Measurements from ENCODE around the gene ZFX. TPM values are rescaled to one million over a fixed set of nuclear protein-coding genes. Genes with fewer than 3 reads are reported as not detected.

ZFX gene
- total RNA-seq, 1 donor from 2014 or later = 35.7 TPM

DNA sequence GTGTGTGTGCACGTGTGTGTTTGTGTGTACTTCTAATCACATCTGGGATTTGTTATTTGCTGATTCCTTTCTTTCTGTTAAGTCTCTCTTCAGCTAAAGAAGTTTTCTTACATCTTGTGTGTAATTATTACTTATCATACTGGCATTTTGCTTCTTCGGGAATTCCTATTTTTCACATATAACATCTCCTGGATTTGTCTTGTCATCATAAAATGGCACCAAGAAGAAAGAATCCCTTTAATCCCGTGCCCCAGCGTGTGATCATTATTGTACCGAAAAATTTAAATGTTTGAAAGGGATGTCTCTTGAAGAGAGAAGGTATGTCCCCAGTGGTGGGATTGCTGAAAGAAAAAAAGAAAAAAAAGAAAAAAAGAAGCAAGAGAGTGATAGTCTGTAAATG lies 72.3 kb downstream of the ZFX start:
- Histone ChIP-seq H3K36me3 (ENCODE audit: insufficient read depth, low read length) (no peaks in the 10 kb centered on the region), H2AFZ (ENCODE audit: low read depth, low read length) (no peak overlapping the region), H3K4me3 (ENCODE audit: insufficient read depth, low read depth, low read length) (no peak overlapping the region), H4K20me1 (ENCODE audit: insufficient read depth, low read length) (no peaks in the 10 kb centered on the region), H3K27me3 (ENCODE audit: insufficient read depth, low read length) (no peaks in the 10 kb centered on the region), H3K4me2 (ENCODE audit: low read length) (no peak overlapping the region), H3K79me2 (ENCODE audit: insufficient read depth, low read length) (no peaks in the 10 kb centered on the region), H3K4me1 (ENCODE audit: insufficient read depth, low read length) (no peaks in the 10 kb centered on the region), H3K9ac (ENCODE audit: low read length) (no peak overlapping the region), H3K27ac (ENCODE audit: low read depth, low read length) (no peak overlapping the region), H3K9me3 (ENCODE audit: insufficient read depth, low read depth, low read length) (no peaks in the 10 kb centered on the region)
- FAIRE-seq (no peak), DNase-seq (ENCODE audit: low read depth) (no peak)
- Mint-ChIP-seq H3K9me3 (ENCODE audit: unreplicated experiment) (peaks cover 3% of the 10 kb centered on the region), H3K4me3 (ENCODE audit: unreplicated experiment) (no peak overlapping the region), H3K36me3 (ENCODE audit: low read depth, unreplicated experiment) (no peaks in the 10 kb centered on the region), H3K4me1 (ENCODE audit: low read depth, unreplicated experiment) (no peaks in the 10 kb centered on the region), H3K27ac (ENCODE audit: unreplicated experiment) (no peak overlapping the region), H3K27me3 (ENCODE audit: low read depth, unreplicated experiment) (no peaks in the 10 kb centered on the region)
- TF ChIP-seq, protein P1, sequence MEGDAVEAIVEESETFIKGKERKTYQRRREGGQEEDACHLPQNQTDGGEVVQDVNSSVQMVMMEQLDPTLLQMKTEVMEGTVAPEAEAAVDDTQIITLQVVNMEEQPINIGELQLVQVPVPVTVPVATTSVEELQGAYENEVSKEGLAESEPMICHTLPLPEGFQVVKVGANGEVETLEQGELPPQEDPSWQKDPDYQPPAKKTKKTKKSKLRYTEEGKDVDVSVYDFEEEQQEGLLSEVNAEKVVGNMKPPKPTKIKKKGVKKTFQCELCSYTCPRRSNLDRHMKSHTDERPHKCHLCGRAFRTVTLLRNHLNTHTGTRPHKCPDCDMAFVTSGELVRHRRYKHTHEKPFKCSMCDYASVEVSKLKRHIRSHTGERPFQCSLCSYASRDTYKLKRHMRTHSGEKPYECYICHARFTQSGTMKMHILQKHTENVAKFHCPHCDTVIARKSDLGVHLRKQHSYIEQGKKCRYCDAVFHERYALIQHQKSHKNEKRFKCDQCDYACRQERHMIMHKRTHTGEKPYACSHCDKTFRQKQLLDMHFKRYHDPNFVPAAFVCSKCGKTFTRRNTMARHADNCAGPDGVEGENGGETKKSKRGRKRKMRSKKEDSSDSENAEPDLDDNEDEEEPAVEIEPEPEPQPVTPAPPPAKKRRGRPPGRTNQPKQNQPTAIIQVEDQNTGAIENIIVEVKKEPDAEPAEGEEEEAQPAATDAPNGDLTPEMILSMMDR (IDR thresholded peaks at IDR 0.05; ENCODE audit: insufficient read depth, low read depth, low read length) = no peak
- TF ChIP-seq EZH2 (IDR thresholded peaks at IDR 0.05; ENCODE audit: insufficient read depth, low read length) = no peak

DNA sequence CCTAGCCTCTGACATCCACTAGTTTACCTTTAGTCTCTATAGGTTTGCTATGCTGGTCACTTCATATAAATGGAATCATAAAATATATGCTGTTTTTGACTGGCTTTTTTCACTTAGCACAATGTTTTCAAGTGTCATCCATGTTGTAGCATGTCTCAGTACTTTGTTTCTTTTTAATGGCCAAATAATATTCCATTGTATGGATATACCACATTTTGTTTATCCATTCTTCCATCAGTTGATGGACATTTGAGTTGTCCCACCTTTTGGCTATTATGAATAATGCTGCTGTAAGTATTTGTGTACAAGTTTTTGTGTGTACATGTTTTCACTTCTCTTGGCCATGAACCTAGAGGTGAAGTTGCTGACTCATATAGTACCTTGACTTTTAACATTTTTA lies 75.7 kb downstream of the ZFX start:
- Mint-ChIP-seq H3K4me1 (ENCODE audit: low read depth, unreplicated experiment) (no peaks in the 10 kb centered on the region), H3K9me3 (ENCODE audit: unreplicated experiment) (peaks cover 3% of the 10 kb centered on the region), H3K4me3 (ENCODE audit: unreplicated experiment) (no peak overlapping the region), H3K27ac (ENCODE audit: unreplicated experiment) (no peak overlapping the region), H3K36me3 (ENCODE audit: low read depth, unreplicated experiment) (no peaks in the 10 kb centered on the region), H3K27me3 (ENCODE audit: low read depth, unreplicated experiment) (no peaks in the 10 kb centered on the region)
- Histone ChIP-seq H3K4me3 (ENCODE audit: insufficient read depth, low read depth, low read length) (no peak overlapping the region), H3K36me3 (ENCODE audit: insufficient read depth, low read length) (no peaks in the 10 kb centered on the region), H2AFZ (ENCODE audit: low read depth, low read length) (no peak overlapping the region), H3K27ac (ENCODE audit: low read depth, low read length) (no peak overlapping the region), H3K9me3 (ENCODE audit: insufficient read depth, low read depth, low read length) (no peaks in the 10 kb centered on the region), H3K9ac (ENCODE audit: low read length) (no peak overlapping the region), H3K4me1 (ENCODE audit: insufficient read depth, low read length) (no peaks in the 10 kb centered on the region), H3K4me2 (ENCODE audit: low read length) (no peak overlapping the region), H3K79me2 (ENCODE audit: insufficient read depth, low read length) (no peaks in the 10 kb centered on the region), H4K20me1 (ENCODE audit: insufficient read depth, low read length) (no peaks in the 10 kb centered on the region), H3K27me3 (ENCODE audit: insufficient read depth, low read length) (no peaks in the 10 kb centered on the region)
- no peak for DNase-seq (ENCODE audit: low read depth)
- FAIRE-seq = no peak
- TF ChIP-seq EZH2 (IDR thresholded peaks at IDR 0.05; ENCODE audit: insufficient read depth, low read length) = no peak
- TF ChIP-seq, protein P1 (IDR thresholded peaks at IDR 0.05; ENCODE audit: insufficient read depth, low read depth, low read length) = no peak

DNA sequence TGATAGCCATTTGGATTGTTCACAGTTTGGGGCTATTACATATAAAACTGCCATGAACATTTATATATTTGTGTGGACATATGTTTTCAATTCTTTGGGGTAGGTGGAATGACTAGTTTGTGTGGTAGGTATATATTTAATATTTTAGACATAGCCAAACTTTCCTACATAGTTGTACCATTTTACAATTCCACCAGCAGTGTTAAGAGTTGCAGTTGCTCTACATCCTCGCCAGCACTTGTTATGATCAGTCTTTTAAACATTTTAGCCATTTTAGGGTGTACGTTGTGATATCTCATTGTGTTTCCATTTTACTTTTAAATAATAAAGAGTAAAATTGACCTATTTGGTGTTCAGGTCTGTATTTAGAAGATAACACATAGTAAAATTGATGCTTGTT lies 76.6 kb downstream of the ZFX start:
- H3K27ac Mint-ChIP-seq (ENCODE audit: unreplicated experiment) = no peak overlapping the region
- no peaks in the 10 kb centered on the region for H3K9me3 ChIP-seq (ENCODE audit: insufficient read depth, low read depth, low read length)
- peaks cover 3% of the 10 kb centered on the region for H3K4me1 Mint-ChIP-seq (ENCODE audit: low read depth, unreplicated experiment)
- TF ChIP-seq, protein P1 (IDR thresholded peaks at IDR 0.05; ENCODE audit: insufficient read depth, low read depth, low read length) = no peak
- no peak for TF ChIP-seq EZH2 (IDR thresholded peaks at IDR 0.05; ENCODE audit: insufficient read depth, low read length)
- no peaks in the 10 kb centered on the region for H3K36me3 Mint-ChIP-seq (ENCODE audit: low read depth, unreplicated experiment)
- no peak for FAIRE-seq
- H3K79me2 ChIP-seq (ENCODE audit: insufficient read depth, low read length) = no peaks in the 10 kb centered on the region
- no peak overlapping the region for H3K4me3 ChIP-seq (ENCODE audit: insufficient read depth, low read depth, low read length)
- H3K27ac ChIP-seq (ENCODE audit: low read depth, low read length) = no peak overlapping the region
- H3K4me3 Mint-ChIP-seq (ENCODE audit: unreplicated experiment) = no peak overlapping the region
- no peak overlapping the region for H2AFZ ChIP-seq (ENCODE audit: low read depth, low read length)
- H3K4me2 ChIP-seq (ENCODE audit: low read length) = no peak overlapping the region
- no peaks in the 10 kb centered on the region for H3K27me3 Mint-ChIP-seq (ENCODE audit: low read depth, unreplicated experiment)
- H3K27me3 ChIP-seq (ENCODE audit: insufficient read depth, low read length) = no peaks in the 10 kb centered on the region
- H3K36me3 ChIP-seq (ENCODE audit: insufficient read depth, low read length) = no peaks in the 10 kb centered on the region
- H3K4me1 ChIP-seq (ENCODE audit: insufficient read depth, low read length) = no peaks in the 10 kb centered on the region
- no peak overlapping the region for H3K9ac ChIP-seq (ENCODE audit: low read length)
- H4K20me1 ChIP-seq (ENCODE audit: insufficient read depth, low read length) = no peaks in the 10 kb centered on the region
- no peak for DNase-seq (ENCODE audit: low read depth)
- H3K9me3 Mint-ChIP-seq (ENCODE audit: unreplicated experiment) = peaks cover 3% of the 10 kb centered on the region

Measured in astrocyte (in vitro differentiated cells and primary cell).